ENCODE measurements around the gene FXR2. TPM values are rescaled to one million over a fixed set of nuclear protein-coding genes. Genes with fewer than 3 reads are reported as not detected.
A peak's percentile ranks its signal among the peaks of the same experiment; 100 is the strongest.
"Not testable (repeated sequence)": the region's sequence is repeated elsewhere in the genome, so short reads cannot be mapped to it uniquely, and the experiment has no call there.

The FXR2 gene
- polyA plus RNA-seq (ENCODE audit: insufficient read length in 4 of 4), result 10 to 100 TPM; 42.8 to 55.0 (median 45.2) TPM

DNA sequence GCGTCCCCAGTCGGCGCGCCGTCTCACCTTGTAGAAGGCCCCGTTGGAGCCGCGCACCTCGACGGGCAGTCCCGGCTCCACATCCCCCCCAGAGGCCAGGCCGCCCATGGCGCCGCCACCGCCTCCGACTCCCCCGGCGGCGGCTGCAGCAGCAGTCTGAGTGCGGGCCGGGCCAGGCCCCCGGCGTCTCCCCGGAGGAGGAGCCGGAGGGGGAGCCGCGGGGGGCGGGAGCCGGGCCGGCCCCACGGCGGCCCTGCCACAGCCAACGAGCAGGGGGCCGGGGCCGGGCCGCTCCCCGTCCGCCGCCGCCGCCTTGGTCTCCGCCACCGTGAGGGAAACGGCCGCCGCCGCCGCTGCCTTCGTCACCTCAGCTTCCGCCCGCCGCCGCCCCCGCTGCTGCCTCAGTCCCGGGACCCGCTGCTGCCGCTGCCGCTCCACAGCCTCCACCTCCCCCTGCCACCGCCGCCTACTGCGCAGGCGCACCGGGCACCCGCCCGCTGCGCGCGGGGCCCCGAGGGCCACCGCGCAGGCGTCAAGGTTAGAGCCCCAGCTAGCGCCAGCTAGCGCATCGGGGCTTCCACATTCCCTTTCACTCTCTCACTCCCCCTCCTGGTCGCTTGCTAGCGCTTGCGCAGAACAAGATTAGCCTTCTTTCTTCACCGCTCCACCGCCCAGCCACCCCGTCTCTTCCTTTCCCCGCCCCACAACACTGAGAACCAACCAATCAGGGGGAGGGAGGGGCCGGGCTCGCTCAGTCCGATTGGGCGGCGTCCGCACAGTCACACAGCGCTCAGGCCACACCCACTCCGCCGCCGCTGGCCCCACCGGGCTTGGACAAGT is at the start of gene FXR2:
TSS of gene FXR2 (minus strand) at position 473 of the 840 bp plus-strand sequence. CDS start at position 108, 365 bp downstream.
- peak; percentile 100 for DNase-seq (ENCODE audit: low read depth in 4 of 4, low spot score in 3 of 4)

DNA sequence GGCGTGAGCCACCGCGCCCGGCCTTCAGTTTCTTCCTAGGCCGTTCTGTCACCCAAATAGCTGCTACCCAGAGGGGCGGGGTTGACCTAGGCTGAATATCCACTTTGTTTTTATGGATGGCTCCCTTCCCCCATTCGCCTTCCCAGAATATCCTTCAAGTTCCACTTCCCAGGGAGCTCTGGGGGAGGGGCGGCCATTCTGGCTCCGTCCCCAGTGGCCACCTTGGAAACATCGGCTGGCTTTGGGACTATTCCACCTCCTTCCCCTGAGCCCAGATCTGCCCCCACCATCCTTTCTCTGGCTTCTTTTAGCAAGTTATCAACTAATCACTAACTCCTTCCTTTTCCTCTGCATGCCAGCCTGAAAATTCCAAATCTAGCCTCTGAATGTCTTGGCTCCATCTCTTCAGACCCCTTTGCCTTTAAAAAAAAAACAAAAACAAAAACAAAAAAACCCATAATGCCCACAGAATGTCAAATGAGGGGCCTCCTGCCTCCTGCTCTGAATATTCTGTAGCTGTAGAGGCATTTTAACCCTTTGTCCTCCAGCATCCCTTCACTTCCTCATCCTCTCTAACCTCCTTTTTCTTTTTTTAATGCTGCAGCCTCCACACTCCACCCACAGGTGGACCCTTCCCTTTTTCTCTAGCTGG is 42.4 kb upstream of the FXR2 start:
- peak in 3 of 4 donors; percentile 42 to 57 (median 53) for DNase-seq (ENCODE audit: low read depth in 4 of 4, low spot score in 3 of 4)

DNA sequence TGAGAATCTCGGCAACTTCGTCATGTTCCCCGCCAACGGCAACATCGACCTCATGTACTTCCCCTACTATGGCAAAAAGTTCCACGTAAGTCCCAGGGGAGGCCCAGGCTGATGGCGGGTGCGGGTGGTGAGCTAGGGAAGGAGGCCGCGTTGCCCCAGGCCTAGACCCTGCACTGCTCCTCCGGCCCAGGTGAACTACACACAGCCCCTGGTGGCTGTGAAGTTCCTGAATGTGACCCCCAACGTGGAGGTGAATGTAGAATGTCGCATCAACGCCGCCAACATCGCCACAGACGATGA is 40.8 kb upstream of the FXR2 start:
- DNase-seq (ENCODE audit: low read depth in 4 of 4, low spot score in 3 of 4), result no peak

DNA sequence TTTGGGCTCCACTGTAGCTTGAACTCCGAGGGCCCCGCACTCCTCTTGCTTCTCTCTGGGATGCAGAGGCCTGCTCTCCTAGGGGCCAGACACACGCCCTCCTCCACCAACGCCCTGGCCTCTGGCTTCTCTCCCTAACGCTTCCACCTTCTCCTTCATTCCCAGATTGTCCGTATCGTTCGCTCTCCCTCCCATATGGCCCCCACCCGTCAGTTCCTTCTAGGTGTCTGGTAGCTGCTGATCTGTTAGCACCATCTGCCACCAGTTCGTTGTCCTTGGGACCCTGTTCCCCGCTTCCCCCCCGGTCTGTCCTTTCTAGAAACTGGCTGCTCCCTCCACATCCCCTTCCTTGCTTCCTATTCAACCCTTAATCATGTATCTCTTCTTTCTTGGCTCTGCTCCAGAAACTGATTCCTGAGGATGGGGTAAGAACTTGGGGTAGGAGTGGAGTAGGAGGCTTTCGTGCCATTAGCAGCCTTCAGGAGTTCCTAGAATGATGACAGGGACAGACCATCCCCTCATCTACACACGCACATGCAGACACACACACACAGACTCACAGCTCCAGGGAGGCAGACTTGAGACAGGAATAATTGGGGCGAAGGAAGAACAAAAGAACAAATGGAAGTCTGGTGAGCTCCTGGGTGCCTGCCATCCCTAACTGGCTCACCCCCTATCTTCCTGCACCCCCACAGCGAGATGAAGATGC is 40.3 kb upstream of the FXR2 start:
- DNase-seq (ENCODE audit: low read depth in 4 of 4, low spot score in 3 of 4), result no peak

- no peak for DNase-seq (ENCODE audit: low read depth in 4 of 4, low spot score in 3 of 4)
Observed at GRCh38 chr17:7652388-7653356, 38.0 kb upstream of the FXR2 start.

GRCh38 chr17:7651665-7652387 is 37.1 kb upstream of the FXR2 start:
- peak in 3 of 4 donors; percentile 52 to 63 (median 59) for DNase-seq (ENCODE audit: low read depth in 4 of 4, low spot score in 3 of 4)

- no peak for DNase-seq (ENCODE audit: low read depth in 4 of 4, low spot score in 3 of 4)
Observed at GRCh38 chr17:7651097-7651664, 36.5 kb upstream of the FXR2 start.

DNA sequence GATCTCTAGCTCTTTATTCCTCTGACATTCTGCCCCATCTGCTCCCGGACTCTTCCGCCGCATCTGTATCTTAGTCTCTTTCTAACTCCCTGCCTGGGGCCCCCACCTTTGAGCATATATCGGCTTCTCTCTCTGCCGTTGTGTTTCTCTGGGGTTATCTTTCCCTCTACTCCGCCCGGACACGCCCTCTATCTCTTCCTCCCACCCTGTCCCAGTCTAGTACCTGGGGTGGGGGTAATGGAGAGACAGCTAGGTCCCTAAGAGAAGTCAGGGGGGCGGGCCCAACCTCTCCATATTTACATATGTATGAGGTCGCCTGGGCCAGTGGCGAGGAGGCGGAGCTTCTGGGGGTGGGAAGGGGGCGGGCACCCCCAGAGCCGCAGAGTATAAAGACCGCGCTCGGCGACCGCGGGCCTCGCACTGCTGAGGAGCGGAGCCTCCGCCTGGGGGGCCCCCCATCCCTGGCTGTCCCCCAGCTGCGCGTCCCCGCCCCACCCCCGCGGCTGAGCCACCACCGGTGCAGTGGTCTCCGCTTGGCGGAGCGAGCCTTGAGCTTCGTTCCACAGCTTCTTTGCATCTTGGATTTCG is 35.9 kb upstream of the FXR2 start, which contains the start of gene ATP1B2:
TSS of gene ATP1B2 (plus strand) at position 418 of the 588 bp plus-strand sequence. CDS start 593 bp downstream, outside the sequence.
- DNase-seq (ENCODE audit: low read depth in 4 of 4, low spot score in 3 of 4), result peak in 1 of 4 donors; percentile 39

DNA sequence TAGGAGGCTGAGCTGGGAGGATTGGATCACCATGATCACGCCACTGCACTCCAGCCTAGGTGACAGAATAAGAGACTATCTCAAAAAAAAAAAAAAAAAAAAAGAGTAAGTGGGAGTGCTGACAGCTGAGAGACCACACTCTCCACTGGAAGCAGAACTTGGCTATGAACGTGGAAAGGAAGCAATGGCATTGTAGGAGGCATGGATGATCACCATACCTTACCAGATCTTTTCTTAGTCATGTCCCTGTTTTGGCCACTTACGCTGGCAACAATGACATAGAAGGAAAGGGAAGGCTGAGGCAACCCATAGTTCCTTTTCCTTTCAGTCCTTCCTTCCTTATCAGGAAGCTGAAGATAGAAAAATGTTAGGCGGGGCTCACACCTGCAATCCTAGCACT is 32.3 kb upstream of the FXR2 start:
- no peak for DNase-seq (ENCODE audit: low read depth in 4 of 4, low spot score in 3 of 4)

- no peak for DNase-seq (ENCODE audit: low read depth in 4 of 4, low spot score in 3 of 4)
Observed at GRCh38 chr17:7646457-7646856, 31.8 kb upstream of the FXR2 start.

DNA sequence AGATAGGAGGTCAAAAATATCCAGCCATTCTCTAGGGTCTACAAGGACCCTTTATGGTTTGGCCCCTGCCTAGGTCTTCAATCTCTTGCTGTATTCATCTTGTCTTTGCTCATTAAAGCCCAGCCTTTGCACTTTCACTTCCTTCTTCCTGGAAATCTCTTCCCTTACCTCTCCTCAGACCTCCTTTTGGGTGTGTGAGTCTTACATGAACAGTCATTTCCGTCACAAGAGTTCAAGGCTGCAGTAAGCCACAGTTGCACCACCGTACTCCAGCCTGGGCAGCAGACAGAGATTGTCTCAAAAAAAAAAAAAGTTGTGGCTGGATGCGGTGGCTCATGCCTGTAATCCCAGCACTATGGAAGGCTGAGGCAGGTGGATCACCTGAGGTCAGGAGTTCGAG is 30.1 kb upstream of the FXR2 start:
- no peak for DNase-seq (ENCODE audit: low read depth in 4 of 4, low spot score in 3 of 4)

DNA sequence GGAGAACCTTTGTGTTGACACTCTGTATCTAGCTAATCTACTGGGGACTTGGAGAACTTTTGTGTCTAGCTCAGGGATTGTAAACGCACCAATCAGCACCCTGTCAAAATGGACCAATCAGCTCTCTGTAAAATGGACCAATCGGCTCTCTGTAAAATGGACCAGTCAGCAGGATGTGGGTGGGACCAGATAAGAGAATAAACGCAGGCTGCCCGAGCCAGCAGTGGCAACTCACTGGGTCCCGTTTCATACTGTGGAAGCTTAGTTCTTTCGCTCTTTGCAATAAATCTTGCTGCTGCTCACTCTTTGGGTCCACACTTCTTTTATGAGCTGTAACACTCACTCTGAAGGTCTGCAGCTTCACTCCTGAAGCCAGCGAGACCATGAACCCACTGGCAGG is 26.9 kb upstream of the FXR2 start:
- not testable (repeated sequence) for DNase-seq (ENCODE audit: low read depth in 4 of 4, low spot score in 3 of 4)

DNA sequence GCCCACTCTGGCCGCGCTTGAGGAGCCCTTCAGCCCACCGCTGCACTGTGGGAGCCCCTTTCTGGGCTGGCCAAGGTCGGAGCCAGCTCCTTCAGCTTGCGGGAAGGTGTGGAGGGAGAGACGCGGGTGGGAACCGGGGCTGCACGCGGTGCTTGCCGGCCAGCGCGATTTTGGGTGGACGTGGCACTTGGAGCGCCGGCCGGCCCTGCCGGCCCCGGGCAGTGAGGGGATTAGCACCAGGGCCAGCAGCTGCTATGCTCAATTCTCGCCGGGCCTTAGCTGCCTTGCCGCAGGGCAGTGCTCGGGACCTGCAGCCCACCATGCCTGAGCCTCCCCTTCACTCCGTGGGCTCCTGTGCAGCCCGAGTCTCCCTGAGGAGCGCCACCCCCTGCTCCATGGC is 26.1 kb upstream of the FXR2 start:
- no peak for DNase-seq (ENCODE audit: low read depth in 4 of 4, low spot score in 3 of 4)

- DNase-seq (ENCODE audit: low read depth in 4 of 4, low spot score in 3 of 4), result no peak
Observed at GRCh38 chr17:7636163-7636562, 21.5 kb upstream of the FXR2 start.

DNA sequence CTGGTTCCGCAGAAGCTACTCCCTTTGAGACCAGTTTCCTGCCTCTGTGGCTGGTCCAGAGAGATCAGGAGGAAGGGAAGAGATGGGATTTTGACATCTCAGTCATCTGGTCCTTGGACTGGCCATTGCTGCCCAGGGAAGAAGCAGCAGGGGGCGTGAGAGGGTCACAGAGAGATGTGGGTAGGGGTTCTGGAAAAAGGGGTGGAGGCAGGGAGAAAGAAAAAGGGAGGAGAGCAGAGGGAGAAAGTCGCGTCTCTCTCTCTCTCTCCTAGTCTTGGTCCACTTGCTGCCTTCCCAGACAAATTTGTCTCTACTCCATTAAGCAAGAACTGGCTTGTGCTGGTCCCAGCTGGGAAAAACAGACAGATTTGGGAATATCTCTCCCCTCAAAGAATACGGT is 19.7 kb upstream of the FXR2 start:
- DNase-seq (ENCODE audit: low read depth in 4 of 4, low spot score in 3 of 4), result peak in 1 of 4 donors; percentile 45

DNA sequence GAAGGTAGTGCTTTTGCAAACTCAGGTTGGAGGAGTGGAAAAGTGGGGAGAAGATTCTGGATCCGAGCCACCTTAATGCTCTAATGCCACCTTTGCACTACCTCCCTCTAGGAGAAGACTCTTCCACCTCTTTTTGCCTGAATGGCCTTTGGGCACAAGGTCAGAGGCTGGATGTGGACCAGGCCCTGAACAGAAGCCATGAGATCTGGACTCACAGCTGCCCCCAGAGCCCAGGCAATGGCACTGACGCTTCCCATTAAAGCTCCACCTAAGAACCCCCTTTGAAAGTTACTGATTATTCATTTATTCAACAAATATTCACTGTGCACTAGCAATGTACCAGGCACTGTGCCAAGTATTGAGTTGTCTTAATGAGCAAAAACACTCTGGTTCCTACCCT is 18.4 kb upstream of the FXR2 start:
- DNase-seq (ENCODE audit: low read depth in 4 of 4, low spot score in 3 of 4), result no peak

GRCh38 chr17:7632492-7632894 is 17.8 kb upstream of the FXR2 start:
- DNase-seq (ENCODE audit: low read depth in 4 of 4, low spot score in 3 of 4), result no peak

DNA sequence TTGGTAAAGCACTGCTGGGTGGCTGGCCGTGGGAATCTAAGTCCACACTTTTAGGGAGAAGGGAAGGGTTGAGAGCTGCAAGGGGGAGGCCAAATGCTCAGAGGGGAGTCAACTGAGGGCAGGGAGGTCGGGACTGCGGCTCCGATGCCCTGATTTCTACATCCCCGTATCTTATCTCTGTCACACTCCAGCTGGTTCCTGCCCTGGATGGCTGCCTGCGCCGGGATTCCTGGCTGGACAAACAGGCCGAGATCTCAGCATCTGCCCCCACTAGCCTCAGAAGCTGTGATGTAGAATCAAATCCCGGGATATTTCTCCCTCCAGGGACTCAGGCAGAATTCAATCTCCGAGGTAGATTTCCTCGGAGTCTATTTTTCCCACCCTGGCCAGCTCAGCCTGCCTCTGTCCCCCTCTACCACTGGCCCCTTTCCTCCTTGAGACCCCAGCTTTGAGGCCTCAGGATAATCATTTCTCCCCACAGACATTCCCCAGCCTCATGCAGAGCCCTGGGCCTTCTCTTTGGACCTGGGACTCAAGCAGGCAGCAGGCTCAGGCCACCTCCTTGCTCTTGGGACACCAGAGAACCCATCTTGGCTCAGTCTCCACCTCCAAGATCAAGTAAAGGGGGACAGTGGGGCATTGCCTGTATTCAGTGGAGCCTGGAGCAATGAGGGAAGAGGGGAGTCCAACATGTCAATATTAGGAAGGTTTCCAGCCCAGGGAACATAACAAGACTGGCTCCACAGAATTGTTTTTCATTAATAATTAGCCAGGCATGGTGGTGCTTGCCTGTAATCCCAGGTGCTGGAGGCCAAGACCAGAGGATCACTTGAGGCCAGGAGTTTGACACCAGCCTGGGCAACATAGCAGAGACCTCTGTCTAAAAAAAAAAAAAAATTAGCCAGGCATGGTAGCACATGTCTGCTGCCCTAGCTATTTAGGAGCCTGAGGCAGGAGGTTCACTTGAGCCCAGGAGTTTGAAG is 17.0 kb upstream of the FXR2 start:
- DNase-seq (ENCODE audit: low read depth in 4 of 4, low spot score in 3 of 4), result no peak

Data from left renal pelvis (tissue), 4 donors.